GM18520 (cell line): ENCODE results near the gene ZSWIM4.
"Not testable (repeated sequence)": the region's sequence is repeated elsewhere in the genome, so short reads cannot be mapped to it uniquely, and the experiment has no call there.

Source experiments
- ATAC-seq: cut with Tn5 transposase; IDR thresholded peaks from one replicate; pipeline ENCODE4 v1.9.1; 2021; ENCODE audit not compliant: unreplicated experiment

ZSWIM4 gene

GRCh38 chr19:13794757-13795589, at the start of gene ZSWIM4:
Gene ZSWIM4, plus strand, starts transcription at chr19:13795443. Its CDS starts 206 bp downstream, at chr19:13795649.
- ATAC-seq = peak; percentile 98

- no peak for ATAC-seq
Observed at GRCh38 chr19:13747098-13747453, 48.2 kb upstream of the ZSWIM4 start.

GRCh38 chr19:13748169-13748828, 46.9 kb upstream of the ZSWIM4 start:
- ATAC-seq = no peak

- no peak for ATAC-seq
Observed at GRCh38 chr19:13751436-13751835, 43.8 kb upstream of the ZSWIM4 start.

GRCh38 chr19:13753622-13754021, 41.6 kb upstream of the ZSWIM4 start:
- ATAC-seq = not testable (repeated sequence)

GRCh38 chr19:13756210-13756609, 39.0 kb upstream of the ZSWIM4 start:
- no peak for ATAC-seq

- no peak for ATAC-seq
Observed at GRCh38 chr19:13757805-13758772, 37.2 kb upstream of the ZSWIM4 start.

GRCh38 chr19:13758795-13759194, 36.4 kb upstream of the ZSWIM4 start:
- no peak for ATAC-seq

GRCh38 chr19:13761423-13761822, 33.8 kb upstream of the ZSWIM4 start:
- no peak for ATAC-seq

GRCh38 chr19:13762635-13763235, 32.5 kb upstream of the ZSWIM4 start:
- no peak for ATAC-seq

GRCh38 chr19:13763265-13763664, 32.0 kb upstream of the ZSWIM4 start:
- no peak for ATAC-seq

GRCh38 chr19:13764101-13764807, 31.0 kb upstream of the ZSWIM4 start, which contains the start of gene MRI1:
Gene MRI1, plus strand, starts transcription at chr19:13764522. Its CDS starts 67 bp downstream, at chr19:13764589.
- no peak for ATAC-seq

GRCh38 chr19:13764821-13765394, 30.3 kb upstream of the ZSWIM4 start:
- ATAC-seq = no peak

- no peak for ATAC-seq
Observed at GRCh38 chr19:13765395-13766094, 29.7 kb upstream of the ZSWIM4 start.

- no peak for ATAC-seq
Observed at GRCh38 chr19:13766095-13766481, 29.2 kb upstream of the ZSWIM4 start.

- no peak for ATAC-seq
Observed at GRCh38 chr19:13768510-13768909, 26.7 kb upstream of the ZSWIM4 start.

GRCh38 chr19:13770013-13770635, 25.1 kb upstream of the ZSWIM4 start:
- no peak for ATAC-seq
